Measurements from ENCODE around the gene PFKFB1. TPM values are rescaled to one million over a fixed set of nuclear protein-coding genes. Genes with fewer than 3 reads are reported as not detected.

Gene PFKFB1
- total RNA-seq, 1 experiment from 2014 or later: 0.55 TPM

DNA sequence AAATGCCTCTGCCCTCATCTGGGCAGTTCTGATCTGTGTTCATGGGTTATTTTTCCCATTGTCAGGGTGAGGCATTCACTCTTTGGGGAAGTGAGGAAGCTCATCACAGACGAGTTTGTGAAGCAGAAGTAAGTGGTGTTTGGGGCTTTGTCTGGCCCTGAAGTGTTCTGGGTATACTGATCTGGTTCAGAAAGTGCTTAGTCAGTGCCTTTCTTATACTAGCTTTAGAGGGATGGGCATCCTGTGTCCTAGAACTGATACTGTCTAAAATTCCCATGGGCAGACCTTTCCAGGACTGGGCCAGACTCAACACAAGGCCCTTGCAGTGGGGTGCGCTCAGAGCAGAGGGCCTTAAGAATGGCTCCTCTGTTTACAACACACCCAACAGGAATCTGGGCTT lies 67.0 kb downstream of the PFKFB1 start:
- TF ChIP-seq, protein P1, sequence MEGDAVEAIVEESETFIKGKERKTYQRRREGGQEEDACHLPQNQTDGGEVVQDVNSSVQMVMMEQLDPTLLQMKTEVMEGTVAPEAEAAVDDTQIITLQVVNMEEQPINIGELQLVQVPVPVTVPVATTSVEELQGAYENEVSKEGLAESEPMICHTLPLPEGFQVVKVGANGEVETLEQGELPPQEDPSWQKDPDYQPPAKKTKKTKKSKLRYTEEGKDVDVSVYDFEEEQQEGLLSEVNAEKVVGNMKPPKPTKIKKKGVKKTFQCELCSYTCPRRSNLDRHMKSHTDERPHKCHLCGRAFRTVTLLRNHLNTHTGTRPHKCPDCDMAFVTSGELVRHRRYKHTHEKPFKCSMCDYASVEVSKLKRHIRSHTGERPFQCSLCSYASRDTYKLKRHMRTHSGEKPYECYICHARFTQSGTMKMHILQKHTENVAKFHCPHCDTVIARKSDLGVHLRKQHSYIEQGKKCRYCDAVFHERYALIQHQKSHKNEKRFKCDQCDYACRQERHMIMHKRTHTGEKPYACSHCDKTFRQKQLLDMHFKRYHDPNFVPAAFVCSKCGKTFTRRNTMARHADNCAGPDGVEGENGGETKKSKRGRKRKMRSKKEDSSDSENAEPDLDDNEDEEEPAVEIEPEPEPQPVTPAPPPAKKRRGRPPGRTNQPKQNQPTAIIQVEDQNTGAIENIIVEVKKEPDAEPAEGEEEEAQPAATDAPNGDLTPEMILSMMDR (conservative IDR thresholded peaks at IDR 0.05): no peak
- Mint-ChIP-seq H3K4me1 (peaks cover 0 to 4% of the 10 kb centered on the region in 2 experiments; a peak in 2 of 4 replicates), H3K36me3 (ENCODE audit: insufficient read depth in 1 of 3, low read depth in 3 of 3) (peaks cover 44 to 71% (median 61%) of the 10 kb centered on the region in 3 experiments), H3K27me3 (ENCODE audit: low read depth) (0 out of 2 replicates have a peak, but pooled peaks cover 3% of the 10 kb centered on the region), H3K27ac (no peak overlapping the region), H3K9me3 (peaks cover 64 to 72% of the 10 kb centered on the region in 2 experiments), H3K4me3 (no peak overlapping the region)
- no peak overlapping the region for H2BK20ac ChIP-seq (ENCODE audit: low read depth, low read length, poor library complexity, severe bottlenecking)
- H4K20me1 ChIP-seq (ENCODE audit: control insufficient read depth, insufficient read depth, insufficient read length): no peaks in the 10 kb centered on the region
- H2AFZ ChIP-seq (ENCODE audit: low read length): no peak overlapping the region
- H2BK12ac ChIP-seq (ENCODE audit: insufficient read length, low read depth, low read length): no peak overlapping the region
- DNase-seq: no peak
- no peak overlapping the region for H3K56ac ChIP-seq (ENCODE audit: insufficient read length, low read depth, low read length)
- no peak overlapping the region for H4K91ac ChIP-seq (ENCODE audit: insufficient read length, low read depth, low read length)
- H3K79me1 ChIP-seq (ENCODE audit: insufficient read depth, low read depth, low read length, poor library complexity, severe bottlenecking): peaks cover 3% of the 10 kb centered on the region
- H3K27ac ChIP-seq (ENCODE audit: insufficient read length, low read depth, low read length): no peak overlapping the region
- no peak overlapping the region for H3K9ac ChIP-seq (ENCODE audit: extremely low read depth, insufficient read length, low read length)
- no peak overlapping the region for H3K23ac ChIP-seq (ENCODE audit: insufficient read length, low read depth, low read length)
- no peak overlapping the region for H3K4me2 ChIP-seq (ENCODE audit: insufficient read depth, insufficient read length, low read length)
- no peak overlapping the region for H2BK5ac ChIP-seq (ENCODE audit: insufficient read length, low read length)
- no peaks in the 10 kb centered on the region for H3K4me1 ChIP-seq (ENCODE audit: insufficient read depth, low read length)
- H3T11ph ChIP-seq (ENCODE audit: low read length): no peak overlapping the region
- H3K14ac ChIP-seq (ENCODE audit: insufficient read depth, low read length): no peak overlapping the region
- no peak overlapping the region for H2BK15ac ChIP-seq (ENCODE audit: low read depth, low read length)
- H4K8ac ChIP-seq (replicated peaks; ENCODE audit: insufficient read length, low read depth, low read length): no peak overlapping the region
- H3K23me2 ChIP-seq (ENCODE audit: insufficient read length, low read depth, low read length, poor library complexity, severe bottlenecking): no peaks in the 10 kb centered on the region
- WGBS (ENCODE audit: extremely low coverage, insufficient read length, low lambda C conversion rate): no CpG with 5 or more reads among the region's 2 CpGs
- no peaks in the 10 kb centered on the region; the same call in 1 of the 2 replicates for H3K27me3 ChIP-seq (ENCODE audit: insufficient read depth, low read length)
- H3K79me2 ChIP-seq (ENCODE audit: insufficient read depth, low read length): no peaks in the 10 kb centered on the region
- peaks cover 67% of the 10 kb centered on the region for H3K9me3 ChIP-seq (ENCODE audit: control insufficient read depth, low read depth, low read length)
- no peak overlapping the region for H3K4ac ChIP-seq (ENCODE audit: low read depth, low read length)
- H2BK120ac ChIP-seq (ENCODE audit: low read depth, low read length, poor library complexity, severe bottlenecking): no peak overlapping the region
- H4K5ac ChIP-seq (ENCODE audit: insufficient read length, low read depth, low read length): no peak overlapping the region
- no peak overlapping the region for H2AK5ac ChIP-seq (ENCODE audit: insufficient read length, low read length)
- no peak overlapping the region for H3K18ac ChIP-seq (ENCODE audit: insufficient read length, low read depth, low read length)

All from H9 (cell line).